Thyroid gland (tissue), 4 donors: Measurements from ENCODE around the gene DGCR8.

ENCODE experiments used
- POLR2A ChIP-seq, 2 donors: fragments of 450-650 bp; IDR thresholded peaks; one replicate each; pipeline ENCODE4 v1.6.1; 2017; ENCODE audit warnings: antibody characterized with exemption in 2 of 2, mild to moderate bottlenecking in 2 of 2, moderate library complexity in 1 of 2
- TF ChIP-seq, protein P1 (sequence below), 6 experiments: fragments of 200-600 bp in 3 of 6; fragments of 450-650 bp in 3 of 6; sonication (generic) in 3 of 6; IDR thresholded peaks; one replicate each; pipeline ENCODE4 v1.5.1; 2016 to 2019; ENCODE audit warnings: antibody characterized with exemption in 6 of 6, mild to moderate bottlenecking in 2 of 6, inconsistent platforms in 1 of 6, moderate library complexity in 1 of 6

DNA sequence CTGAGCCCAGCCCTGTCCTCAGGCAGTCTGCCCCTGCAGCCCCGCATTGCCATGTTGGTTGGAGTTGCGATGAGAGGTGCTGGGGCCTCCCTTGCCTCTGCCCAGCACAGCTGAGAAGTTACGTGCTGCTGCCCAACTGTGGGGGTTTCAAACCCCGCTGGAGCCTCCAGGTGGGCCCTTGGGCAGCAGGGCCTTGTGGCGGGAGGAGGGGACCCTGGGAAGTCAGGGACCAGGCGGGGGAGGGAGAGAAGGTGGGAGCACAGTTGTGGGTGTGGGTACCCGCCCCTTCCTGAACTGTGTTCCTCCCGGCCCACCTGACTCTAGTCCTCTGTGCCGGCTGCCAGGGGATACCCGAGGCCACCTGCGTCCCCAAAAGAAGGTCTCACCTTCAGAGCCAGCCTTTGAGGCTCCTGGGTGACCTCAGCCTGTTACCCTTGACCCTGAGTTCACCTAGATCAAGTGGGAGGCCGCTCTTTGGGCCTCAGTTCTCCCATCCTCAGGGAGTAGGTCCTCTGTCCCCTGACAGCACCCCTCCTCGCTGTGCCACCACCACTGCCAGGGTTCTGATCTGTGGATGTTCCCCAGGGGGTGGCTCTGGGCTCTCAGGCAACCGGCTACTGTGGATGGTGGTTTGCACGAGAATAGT, 78.5 kb downstream of the DGCR8 start:
- no peak for TF ChIP-seq POLR2A (IDR thresholded peaks at IDR 0.05)
- TF ChIP-seq, protein P1, sequence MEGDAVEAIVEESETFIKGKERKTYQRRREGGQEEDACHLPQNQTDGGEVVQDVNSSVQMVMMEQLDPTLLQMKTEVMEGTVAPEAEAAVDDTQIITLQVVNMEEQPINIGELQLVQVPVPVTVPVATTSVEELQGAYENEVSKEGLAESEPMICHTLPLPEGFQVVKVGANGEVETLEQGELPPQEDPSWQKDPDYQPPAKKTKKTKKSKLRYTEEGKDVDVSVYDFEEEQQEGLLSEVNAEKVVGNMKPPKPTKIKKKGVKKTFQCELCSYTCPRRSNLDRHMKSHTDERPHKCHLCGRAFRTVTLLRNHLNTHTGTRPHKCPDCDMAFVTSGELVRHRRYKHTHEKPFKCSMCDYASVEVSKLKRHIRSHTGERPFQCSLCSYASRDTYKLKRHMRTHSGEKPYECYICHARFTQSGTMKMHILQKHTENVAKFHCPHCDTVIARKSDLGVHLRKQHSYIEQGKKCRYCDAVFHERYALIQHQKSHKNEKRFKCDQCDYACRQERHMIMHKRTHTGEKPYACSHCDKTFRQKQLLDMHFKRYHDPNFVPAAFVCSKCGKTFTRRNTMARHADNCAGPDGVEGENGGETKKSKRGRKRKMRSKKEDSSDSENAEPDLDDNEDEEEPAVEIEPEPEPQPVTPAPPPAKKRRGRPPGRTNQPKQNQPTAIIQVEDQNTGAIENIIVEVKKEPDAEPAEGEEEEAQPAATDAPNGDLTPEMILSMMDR (IDR thresholded peaks at IDR 0.05) = no peak
